Neural progenitor cell (in vitro differentiated cells): ENCODE results near the gene RAC2. TPM values are rescaled to one million over a fixed set of nuclear protein-coding genes. Genes with fewer than 3 reads are reported as not detected.

Source experiments
- DNase-seq: peaks from one replicate; pipeline ENCODE4 v3.0.0-alpha.2; 2016; ENCODE audit warnings: low spot score
- H2AFZ ChIP-seq: fragments of 200-600 bp; sonication (generic); replicated peaks from 2 replicates; pipeline ENCODE4 v1.6.1; 2016; ENCODE audit warnings: antibody characterized with exemption
- H3F3A ChIP-seq: fragments of 200-600 bp; sonication (generic); 2 replicates; pipeline ENCODE4 v1.6.1; 2016; ENCODE audit warnings: antibody characterized with exemption, low read depth
- H3K27ac ChIP-seq: fragments of 200-600 bp; sonication (generic); 2 replicates; pipeline ENCODE4 v1.5.1; 2016; ENCODE audit warnings: mild to moderate bottlenecking
- H3K27me3 ChIP-seq: fragments of 200-600 bp; sonication (generic); 2 replicates; pipeline ENCODE4 v1.6.1; 2016; ENCODE audit warnings: mild to moderate bottlenecking, moderate library complexity
- H3K36me3 ChIP-seq: fragments of 200-600 bp; sonication (generic); 2 replicates; pipeline ENCODE4 v1.5.1; 2016
- H3K4me1 ChIP-seq: fragments of 200-600 bp; sonication (generic); 2 replicates; pipeline ENCODE4 v1.6.1; 2016; ENCODE audit warnings: mixed run types
- H3K4me2 ChIP-seq: fragments of 200-600 bp; sonication (generic); 2 replicates; pipeline ENCODE4 v1.6.1; 2016
- H3K4me3 ChIP-seq: fragments of 200-600 bp; sonication (generic); 2 replicates; pipeline ENCODE4 v1.5.1; 2016
- H3K79me2 ChIP-seq: fragments of 200-600 bp; sonication (generic); 2 replicates; pipeline ENCODE4 v1.6.1; 2016; ENCODE audit warnings: low read depth
- H3K9ac ChIP-seq: fragments of 200-600 bp; sonication (generic); 2 replicates; pipeline ENCODE4 v1.6.1; 2016
- H3K9me3 ChIP-seq: fragments of 200-600 bp; sonication (generic); 2 replicates; pipeline ENCODE4 v1.5.1; 2016; ENCODE audit warnings: low read depth
- H4K20me1 ChIP-seq: fragments of 200-600 bp; sonication (generic); 2 replicates; pipeline ENCODE4 v1.6.1; 2016; ENCODE audit warnings: low read depth
- H3K27ac Mint-ChIP-seq: 3 replicates; pipeline ENCODE4 v1.8.0; 2021; ENCODE audit warnings: mixed read lengths
- H3K27me3 Mint-ChIP-seq: 2 replicates; pipeline ENCODE4 v1.8.0; 2022; ENCODE audit warnings: low read depth, mild to moderate bottlenecking, inconsistent platforms, moderate library complexity, mixed read lengths; ENCODE audit not compliant: insufficient read depth
- H3K36me3 Mint-ChIP-seq: 3 replicates; pipeline ENCODE4 v1.8.0; 2021; ENCODE audit warnings: mixed read lengths
- H3K4me1 Mint-ChIP-seq: 3 replicates; pipeline ENCODE4 v1.8.0; 2021; ENCODE audit warnings: mixed read lengths
- H3K4me3 Mint-ChIP-seq: 3 replicates; pipeline ENCODE4 v1.8.0; 2021; ENCODE audit warnings: mild to moderate bottlenecking, moderate library complexity, mixed read lengths
- H3K9me3 Mint-ChIP-seq: 3 replicates; pipeline ENCODE4 v1.8.0; 2020; ENCODE audit warnings: mixed read lengths
- CTCF ChIP-seq: fragments of 200-600 bp; sonication (generic); IDR thresholded peaks from 2 replicates; pipeline ENCODE4 v1.5.1; 2017; ENCODE audit warnings: antibody characterized with exemption, mild to moderate bottlenecking
- EZH2 ChIP-seq: fragments of 200-600 bp; sonication (generic); IDR thresholded peaks from 2 replicates; pipeline ENCODE4 v1.6.1; 2017; ENCODE audit warnings: antibody characterized with exemption, mild to moderate bottlenecking, moderate library complexity
- EZH2phosphoT487 ChIP-seq: fragments of 200-600 bp; sonication (generic); IDR thresholded peaks from 2 replicates; pipeline ENCODE4 v1.6.1; 2017; ENCODE audit warnings: antibody characterized with exemption
- total RNA-seq: library from RNA; depleted of rRNA; stranded (reverse); fragments of >200 nt; gene quantifications from 2 replicates; pipeline ENCODE4 v1.2.3, GENCODE V29; 2015; ENCODE audit warnings: low replicate concordance

The RAC2 gene
- total RNA-seq, 1 donor from 2014 or later: 1.7 TPM

- Histone ChIP-seq H3K9ac (no peak overlapping the region), H3K4me2 (no peak overlapping the region), H3K9me3 (no peaks in the 10 kb centered on the region), H4K20me1 (no peaks in the 10 kb centered on the region), H3K4me1 (no peaks in the 10 kb centered on the region), H3K27me3 (no peaks in the 10 kb centered on the region), H3F3A (no peaks in the 10 kb centered on the region), H3K79me2 (no peaks in the 10 kb centered on the region), H3K4me3 (no peak overlapping the region), H3K27ac (no peak overlapping the region), H2AFZ (no peak overlapping the region), H3K36me3 (no peaks in the 10 kb centered on the region)
- no peak for DNase-seq
- H3K36me3 Mint-ChIP-seq: no peaks in the 10 kb centered on the region
- peaks cover 12% of the 10 kb centered on the region for H3K4me1 Mint-ChIP-seq
- H3K27me3 Mint-ChIP-seq: peaks cover 19% of the 10 kb centered on the region
- H3K27ac Mint-ChIP-seq: peak overlapping the region; percentile 57
- no peak for TF ChIP-seq EZH2phosphoT487
- no peak for TF ChIP-seq CTCF
- no peak for TF ChIP-seq EZH2
- no peak overlapping the region for H3K4me3 Mint-ChIP-seq
- H3K9me3 Mint-ChIP-seq: no peaks in the 10 kb centered on the region
These were observed 31.1 kb upstream of the RAC2 start for GRCh38 chr22:37275134-37275533.

- Mint-ChIP-seq H3K9me3 (no peaks in the 10 kb centered on the region), H3K27ac (peak overlapping the region; percentile 57)
- H3K79me2 ChIP-seq: no peaks in the 10 kb centered on the region
These were observed 30.4 kb upstream of the RAC2 start for GRCh38 chr22:37274380-37274862.

GRCh38 chr22:37273846-37274225 is 29.8 kb upstream of the RAC2 start:
- no peaks in the 10 kb centered on the region for H3F3A ChIP-seq
- TF ChIP-seq EZH2phosphoT487 (no peak), EZH2 (no peak), CTCF (no peak)
- no peak for DNase-seq
- Mint-ChIP-seq H3K27ac (no peak overlapping the region), H3K27me3 (peaks cover 17% of the 10 kb centered on the region), H3K4me1 (peaks cover 3% of the 10 kb centered on the region), H3K9me3 (no peaks in the 10 kb centered on the region), H3K36me3 (no peaks in the 10 kb centered on the region), H3K4me3 (no peak overlapping the region)
- H3K79me2 ChIP-seq: no peaks in the 10 kb centered on the region
- H3K27ac ChIP-seq: no peak overlapping the region
- no peaks in the 10 kb centered on the region for H4K20me1 ChIP-seq
- H3K36me3 ChIP-seq: no peaks in the 10 kb centered on the region
- H3K9ac ChIP-seq: no peak overlapping the region
- H3K9me3 ChIP-seq: no peaks in the 10 kb centered on the region
- H3K4me3 ChIP-seq: no peak overlapping the region
- H2AFZ ChIP-seq: no peak overlapping the region
- H3K27me3 ChIP-seq: no peaks in the 10 kb centered on the region
- no peak overlapping the region for H3K4me2 ChIP-seq
- no peaks in the 10 kb centered on the region for H3K4me1 ChIP-seq

More at GRCh38 chr22:37274380-37274862, 30.4 kb upstream of the RAC2 start:
- no peak overlapping the region for H3K4me3 Mint-ChIP-seq
- no peaks in the 10 kb centered on the region for H4K20me1 ChIP-seq
- H3K9ac ChIP-seq: no peak overlapping the region
- no peaks in the 10 kb centered on the region for H3K27me3 ChIP-seq
- H3K27ac ChIP-seq: no peak overlapping the region
- no peak for DNase-seq
- TF ChIP-seq CTCF: no peak
- TF ChIP-seq EZH2phosphoT487: no peak
- no peak for TF ChIP-seq EZH2
- no peaks in the 10 kb centered on the region for H3F3A ChIP-seq
- no peaks in the 10 kb centered on the region for H3K9me3 ChIP-seq
- no peak overlapping the region for H2AFZ ChIP-seq
- H3K27me3 Mint-ChIP-seq: peaks cover 19% of the 10 kb centered on the region
- H3K36me3 ChIP-seq: no peaks in the 10 kb centered on the region
- no peak overlapping the region for H3K4me2 ChIP-seq
- no peaks in the 10 kb centered on the region for H3K4me1 ChIP-seq
- peaks cover 6% of the 10 kb centered on the region for H3K4me1 Mint-ChIP-seq
- no peaks in the 10 kb centered on the region for H3K36me3 Mint-ChIP-seq
- H3K4me3 ChIP-seq: no peak overlapping the region
